ENCODE results near the gene DAP. TPM values are rescaled to one million over a fixed set of nuclear protein-coding genes. Genes with fewer than 3 reads are reported as not detected.

Gene DAP
- total RNA-seq, 6 donors from 2014 or later: 38.8 to 101 (median 77.6) TPM

DNA sequence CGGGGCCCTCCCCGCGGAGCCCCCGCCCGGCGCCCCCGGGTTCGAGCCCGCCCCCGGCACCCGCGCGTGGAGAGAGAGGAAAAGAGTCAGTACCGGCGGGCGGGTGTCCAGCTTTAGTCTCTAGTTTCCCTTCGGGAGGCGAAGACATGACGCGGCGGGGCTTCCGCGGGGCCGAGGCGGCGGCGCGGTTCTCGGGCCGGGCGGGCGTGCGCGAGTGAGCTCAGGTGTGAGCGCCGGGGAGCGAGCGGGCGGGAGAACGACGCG lies 181 bp downstream of the DAP start:
- DNase-seq (no peak), ATAC-seq (ENCODE audit: low FRiP score in 2 of 2) (no peak)
- peak overlapping the region; percentile 59 to 95 (median 88) for H3K4me3 ChIP-seq
- no peaks in the 10 kb centered on the region for H3K27me3 ChIP-seq
- H3K27ac ChIP-seq: peak overlapping the region; percentile 86 to 97 (median 92)
- H3K9me3 ChIP-seq: no peaks in the 10 kb centered on the region
- TF ChIP-seq, protein P1, sequence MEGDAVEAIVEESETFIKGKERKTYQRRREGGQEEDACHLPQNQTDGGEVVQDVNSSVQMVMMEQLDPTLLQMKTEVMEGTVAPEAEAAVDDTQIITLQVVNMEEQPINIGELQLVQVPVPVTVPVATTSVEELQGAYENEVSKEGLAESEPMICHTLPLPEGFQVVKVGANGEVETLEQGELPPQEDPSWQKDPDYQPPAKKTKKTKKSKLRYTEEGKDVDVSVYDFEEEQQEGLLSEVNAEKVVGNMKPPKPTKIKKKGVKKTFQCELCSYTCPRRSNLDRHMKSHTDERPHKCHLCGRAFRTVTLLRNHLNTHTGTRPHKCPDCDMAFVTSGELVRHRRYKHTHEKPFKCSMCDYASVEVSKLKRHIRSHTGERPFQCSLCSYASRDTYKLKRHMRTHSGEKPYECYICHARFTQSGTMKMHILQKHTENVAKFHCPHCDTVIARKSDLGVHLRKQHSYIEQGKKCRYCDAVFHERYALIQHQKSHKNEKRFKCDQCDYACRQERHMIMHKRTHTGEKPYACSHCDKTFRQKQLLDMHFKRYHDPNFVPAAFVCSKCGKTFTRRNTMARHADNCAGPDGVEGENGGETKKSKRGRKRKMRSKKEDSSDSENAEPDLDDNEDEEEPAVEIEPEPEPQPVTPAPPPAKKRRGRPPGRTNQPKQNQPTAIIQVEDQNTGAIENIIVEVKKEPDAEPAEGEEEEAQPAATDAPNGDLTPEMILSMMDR (IDR thresholded peaks at IDR 0.05): no peak
- TF ChIP-seq EP300 (IDR thresholded peaks at IDR 0.05) (no peak), POLR2A (IDR thresholded peaks at IDR 0.05) (peak in 1 of 4 donors; percentile 45), POLR2AphosphoS5 (IDR thresholded peaks at IDR 0.05) (no peak)
- H3K36me3 ChIP-seq: no peaks in the 10 kb centered on the region
- peaks cover 20 to 56% (median 32%) of the 10 kb centered on the region in 4 donors for H3K4me1 ChIP-seq
- WGBS, 2 donors: 0% methylated on average over 6 of the region's 42 CpGs; no CpG with 5 or more reads in 1 of the 2 donors

DNA sequence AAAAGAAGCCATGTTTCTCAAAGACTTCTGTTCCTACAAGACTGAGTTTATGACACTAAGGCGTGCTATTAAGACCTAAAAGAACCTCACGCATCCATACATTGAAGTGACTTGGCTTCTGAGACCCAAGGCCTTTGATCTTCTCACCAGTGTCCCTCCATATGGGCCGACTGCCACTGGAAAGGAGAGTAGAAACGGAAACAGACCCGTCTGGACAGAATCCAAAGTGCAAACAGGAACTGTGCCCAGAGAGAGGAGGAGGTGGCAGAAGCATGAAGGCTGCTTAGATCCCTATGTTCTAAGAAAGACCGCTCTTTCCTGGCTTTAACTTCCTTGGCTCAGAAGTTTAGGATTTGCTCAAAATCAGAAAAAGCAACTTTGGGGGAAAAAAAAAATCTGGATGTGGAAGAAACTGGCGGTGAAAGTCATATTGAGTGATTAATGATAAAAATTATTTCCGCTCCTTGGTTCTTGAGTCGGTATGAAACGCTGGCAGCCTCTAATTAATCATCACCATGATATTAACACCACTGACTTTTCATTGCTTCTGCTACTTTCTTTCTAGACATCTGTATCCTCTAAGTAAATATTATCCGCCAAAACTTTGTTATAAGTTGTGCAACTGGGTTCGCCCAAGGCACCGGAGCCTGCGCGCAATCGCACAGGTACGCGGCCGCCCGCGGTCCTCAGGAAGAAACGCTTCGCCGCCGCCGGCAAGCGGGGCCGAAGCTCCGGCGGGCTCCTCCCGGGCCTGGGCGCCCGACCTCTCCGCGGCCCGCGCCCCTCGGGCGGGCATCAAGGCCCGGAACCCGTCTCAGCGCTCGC lies 726 bp downstream of the DAP start:
- ATAC-seq (ENCODE audit: low FRiP score in 2 of 2) (peak in 1 of 2 donors; percentile 51), DNase-seq (peak in 1 of 2 donors; percentile 62)
- H3K9me3 ChIP-seq: no peaks in the 10 kb centered on the region
- H3K36me3 ChIP-seq: no peaks in the 10 kb centered on the region
- no peaks in the 10 kb centered on the region for H3K27me3 ChIP-seq
- peak in 1 of 4 donors; percentile 54 for TF ChIP-seq POLR2A (IDR thresholded peaks at IDR 0.05)
- TF ChIP-seq, protein P1 (IDR thresholded peaks at IDR 0.05): no peak
- no peak for TF ChIP-seq EP300 (IDR thresholded peaks at IDR 0.05)
- TF ChIP-seq POLR2AphosphoS5 (IDR thresholded peaks at IDR 0.05): peak in 1 of 2 donors; percentile 21
- H3K4me3 ChIP-seq: peak overlapping the region; percentile 59 to 95 (median 88)
- 2 to 6% methylated on average over 13 to 38 of the region's 43 CpGs for WGBS, 2 donors
- peaks cover 20 to 56% (median 32%) of the 10 kb centered on the region in 4 donors for H3K4me1 ChIP-seq
- peak overlapping the region; percentile 86 to 97 (median 92) for H3K27ac ChIP-seq

DNA sequence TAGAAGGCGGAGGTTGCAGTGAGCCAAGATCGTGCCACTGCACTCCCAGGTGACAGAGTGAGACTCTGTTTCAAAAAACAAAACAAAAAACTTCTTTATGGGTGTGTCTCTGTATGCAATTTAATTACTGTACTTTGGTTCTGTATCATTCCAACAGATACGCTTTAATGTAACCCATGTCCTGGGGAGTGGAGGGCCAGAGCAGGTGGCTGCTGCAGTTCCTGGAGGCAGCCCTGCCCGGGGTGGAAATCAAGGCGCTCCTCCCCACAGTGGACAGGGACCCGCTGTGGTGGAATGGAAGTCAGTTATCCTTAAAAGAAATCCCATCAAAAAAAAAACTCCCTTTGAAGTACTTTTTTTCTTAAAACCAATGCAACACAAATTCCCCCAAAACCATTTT lies 1.9 kb downstream of the DAP start:
- Histone ChIP-seq H3K27me3 (no peaks in the 10 kb centered on the region), H3K4me3 (no peak overlapping the region), H3K9me3 (no peaks in the 10 kb centered on the region), H3K36me3 (peaks cover 0 to 7% (median 0%) of the 10 kb centered on the region in 4 donors), H3K27ac (no peak overlapping the region), H3K4me1 (peaks cover 20 to 56% (median 32%) of the 10 kb centered on the region in 4 donors)
- DNase-seq (no peak), ATAC-seq (ENCODE audit: low FRiP score in 2 of 2) (no peak)
- no peak for TF ChIP-seq POLR2A (IDR thresholded peaks at IDR 0.05)
- no peak for TF ChIP-seq EP300 (IDR thresholded peaks at IDR 0.05)
- TF ChIP-seq POLR2AphosphoS5 (IDR thresholded peaks at IDR 0.05): no peak
- TF ChIP-seq, protein P1 (IDR thresholded peaks at IDR 0.05): no peak
- WGBS, 2 donors: 95 to 97% methylated on average over 6 of the region's 6 CpGs

DNA sequence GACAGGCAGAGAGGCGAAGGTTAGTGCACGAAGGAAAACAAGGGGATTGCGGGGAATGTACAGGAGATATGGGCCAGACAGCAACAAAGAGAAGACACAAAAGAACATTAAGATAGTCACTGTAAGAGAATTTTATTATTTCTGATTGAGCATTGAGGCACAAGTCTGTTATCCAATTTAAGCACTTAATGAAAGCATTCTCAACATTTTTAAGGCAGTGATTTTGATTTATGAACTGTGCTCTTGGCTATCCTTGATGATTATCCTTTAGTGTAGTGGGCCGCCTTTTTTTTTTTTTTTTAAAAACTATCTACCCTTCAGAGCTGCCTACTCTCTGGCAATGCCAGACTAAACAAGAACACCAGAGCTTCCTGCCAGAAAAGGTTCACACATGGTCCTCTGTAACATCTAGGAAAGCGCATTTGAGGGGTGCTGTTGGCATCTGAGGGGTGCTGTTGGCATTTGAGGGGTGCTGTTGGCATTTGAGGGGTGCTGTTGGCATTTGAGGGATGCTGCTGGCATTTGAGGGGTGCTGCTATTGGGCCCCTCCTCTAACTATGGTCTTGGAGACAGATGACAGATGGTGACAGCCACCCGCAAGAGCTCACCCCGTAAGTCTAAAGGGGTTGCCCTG lies 3.0 kb downstream of the DAP start:
- H3K27me3 ChIP-seq: no peaks in the 10 kb centered on the region
- ATAC-seq (ENCODE audit: low FRiP score in 2 of 2) (no peak), DNase-seq (no peak)
- peaks cover 0 to 8% (median 3%) of the 10 kb centered on the region in 4 donors for H3K36me3 ChIP-seq
- WGBS, 2 donors: 87 to 88% methylated on average over 5 to 7 of the region's 7 CpGs
- H3K9me3 ChIP-seq: no peaks in the 10 kb centered on the region
- no peak overlapping the region for H3K4me3 ChIP-seq
- peaks cover 20 to 54% (median 32%) of the 10 kb centered on the region in 4 donors for H3K4me1 ChIP-seq
- TF ChIP-seq, protein P1 (IDR thresholded peaks at IDR 0.05): no peak
- no peak for TF ChIP-seq POLR2AphosphoS5 (IDR thresholded peaks at IDR 0.05)
- TF ChIP-seq POLR2A (IDR thresholded peaks at IDR 0.05): no peak
- no peak for TF ChIP-seq EP300 (IDR thresholded peaks at IDR 0.05)
- no peak overlapping the region for H3K27ac ChIP-seq
